SK-N-SH treated with all-trans-retinoic acid at 6 μM for 48 hours (cell line): Measurements from ENCODE around the gene RAB31.

Source experiments
- CSDC2 ChIP-seq: fragments of 250-450 bp; sonication (Bioruptor Pico); IDR thresholded peaks from 2 replicates; pipeline ENCODE4 v1.5.0; 2020; ENCODE audit warnings: mild to moderate bottlenecking, moderate library complexity
- ISL1 ChIP-seq: fragments of 250-450 bp; sonication (Bioruptor Pico); IDR thresholded peaks from 2 replicates; pipeline ENCODE4 v2.1.2; 2022; ENCODE audit warnings: mild to moderate bottlenecking, moderate library complexity
- ZFP3 ChIP-seq: fragments of 250-450 bp; sonication (Bioruptor Pico); IDR thresholded peaks from 2 replicates; pipeline ENCODE4 v1.5.0; 2020; ENCODE audit warnings: mild to moderate bottlenecking, moderate library complexity
- ZFP30 ChIP-seq: fragments of 450-650 bp; formaldehyde crosslinking; IDR thresholded peaks from 2 replicates; pipeline ENCODE4 v1.5.0; 2022; ENCODE audit warnings: mild to moderate bottlenecking, moderate library complexity
- TF ChIP-seq, protein P1 (sequence below): fragments of 250-450 bp; sonication (Bioruptor Pico); IDR thresholded peaks from 2 replicates; pipeline ENCODE4 v1.8.0; 2020; ENCODE audit warnings: mild to moderate bottlenecking, moderate library complexity, borderline replicate concordance
- TF ChIP-seq, protein P2 (sequence below): fragments of 250-450 bp; sonication (Bioruptor Pico); IDR thresholded peaks from 2 replicates; pipeline ENCODE4 v1.5.1; 2020; ENCODE audit warnings: low read depth, mild to moderate bottlenecking, moderate library complexity

DNA sequence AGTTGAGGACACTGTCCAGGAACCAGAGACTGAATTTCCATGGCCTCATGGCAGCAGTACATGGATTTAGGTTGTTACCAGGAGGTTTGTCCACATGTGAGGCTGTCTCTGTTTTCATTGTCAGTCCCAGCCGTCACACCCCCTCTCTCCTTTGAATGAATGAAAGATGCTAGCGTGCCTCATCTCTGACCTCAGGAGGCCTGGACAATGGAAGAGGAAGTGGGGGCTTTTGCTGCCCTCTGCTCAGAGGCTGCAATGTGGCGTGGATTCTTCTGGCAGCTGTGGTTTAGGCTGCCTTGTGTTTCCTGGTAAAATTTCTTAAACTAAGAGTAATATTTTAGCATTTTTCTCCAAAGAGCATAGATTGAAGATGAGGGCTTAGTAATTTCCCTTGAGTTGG is 47.5 kb downstream of the RAB31 start:
- no peak for TF ChIP-seq ZFP30 (CRISPR knock-in tag)
- TF ChIP-seq ZFP3 (CRISPR knock-in tag) = no peak
- TF ChIP-seq, protein P1, sequence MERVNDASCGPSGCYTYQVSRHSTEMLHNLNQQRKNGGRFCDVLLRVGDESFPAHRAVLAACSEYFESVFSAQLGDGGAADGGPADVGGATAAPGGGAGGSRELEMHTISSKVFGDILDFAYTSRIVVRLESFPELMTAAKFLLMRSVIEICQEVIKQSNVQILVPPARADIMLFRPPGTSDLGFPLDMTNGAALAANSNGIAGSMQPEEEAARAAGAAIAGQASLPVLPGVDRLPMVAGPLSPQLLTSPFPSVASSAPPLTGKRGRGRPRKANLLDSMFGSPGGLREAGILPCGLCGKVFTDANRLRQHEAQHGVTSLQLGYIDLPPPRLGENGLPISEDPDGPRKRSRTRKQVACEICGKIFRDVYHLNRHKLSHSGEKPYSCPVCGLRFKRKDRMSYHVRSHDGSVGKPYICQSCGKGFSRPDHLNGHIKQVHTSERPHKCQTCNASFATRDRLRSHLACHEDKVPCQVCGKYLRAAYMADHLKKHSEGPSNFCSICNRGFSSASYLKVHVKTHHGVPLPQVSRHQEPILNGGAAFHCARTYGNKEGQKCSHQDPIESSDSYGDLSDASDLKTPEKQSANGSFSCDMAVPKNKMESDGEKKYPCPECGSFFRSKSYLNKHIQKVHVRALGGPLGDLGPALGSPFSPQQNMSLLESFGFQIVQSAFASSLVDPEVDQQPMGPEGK (CRISPR knock-in tag) = no peak
- no peak for TF ChIP-seq ISL1 (CRISPR knock-in tag)
- TF ChIP-seq, protein P2, sequence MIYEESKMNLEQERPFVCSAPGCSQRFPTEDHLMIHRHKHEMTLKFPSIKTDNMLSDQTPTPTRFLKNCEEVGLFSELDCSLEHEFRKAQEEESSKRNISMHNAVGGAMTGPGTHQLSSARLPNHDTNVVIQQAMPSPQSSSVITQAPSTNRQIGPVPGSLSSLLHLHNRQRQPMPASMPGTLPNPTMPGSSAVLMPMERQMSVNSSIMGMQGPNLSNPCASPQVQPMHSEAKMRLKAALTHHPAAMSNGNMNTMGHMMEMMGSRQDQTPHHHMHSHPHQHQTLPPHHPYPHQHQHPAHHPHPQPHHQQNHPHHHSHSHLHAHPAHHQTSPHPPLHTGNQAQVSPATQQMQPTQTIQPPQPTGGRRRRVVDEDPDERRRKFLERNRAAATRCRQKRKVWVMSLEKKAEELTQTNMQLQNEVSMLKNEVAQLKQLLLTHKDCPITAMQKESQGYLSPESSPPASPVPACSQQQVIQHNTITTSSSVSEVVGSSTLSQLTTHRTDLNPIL = no peak
- no peak for TF ChIP-seq CSDC2 (CRISPR knock-in tag)
